Karpas-422 (cell line): ENCODE measurements around the gene LMO7. TPM values are rescaled to one million over a fixed set of nuclear protein-coding genes. Genes with fewer than 3 reads are reported as not detected.

ENCODE experiments used
- DNase-seq: peaks from one replicate; pipeline ENCODE4 v3.0.0-alpha.2; 2015
- H2AFZ ChIP-seq: fragments of 200-600 bp; sonication (generic); 2 replicates; pipeline ENCODE4 v1.6.1; 2014; ENCODE audit warnings: antibody characterized with exemption, low read length, mixed read lengths
- H3K27ac ChIP-seq: fragments of 200-600 bp; sonication (generic); 2 replicates; pipeline ENCODE4 v1.5.1; 2014; ENCODE audit warnings: mild to moderate bottlenecking, low read length, moderate library complexity
- H3K27me3 ChIP-seq: fragments of 200-600 bp; sonication (generic); 2 replicates; pipeline ENCODE4 v1.6.1; 2014; ENCODE audit warnings: low read length, mixed read lengths
- H3K36me3 ChIP-seq: fragments of 200-600 bp; sonication (generic); 2 replicates; pipeline ENCODE4 v1.6.1; 2014; ENCODE audit warnings: low read length, mixed read lengths; ENCODE audit not compliant: insufficient read depth
- H3K4me1 ChIP-seq: fragments of 200-600 bp; sonication (generic); 2 replicates; pipeline ENCODE4 v1.6.1; 2014; ENCODE audit warnings: mild to moderate bottlenecking, low read length, mixed read lengths
- H3K4me2 ChIP-seq: fragments of 200-600 bp; sonication (generic); 2 replicates; pipeline ENCODE4 v1.6.1; 2014; ENCODE audit warnings: low read length, low read depth, mild to moderate bottlenecking; ENCODE audit not compliant: poor library complexity, severe bottlenecking
- H3K4me3 ChIP-seq: fragments of 200-600 bp; sonication (generic); 2 replicates; pipeline ENCODE4 v1.5.1; 2014; ENCODE audit warnings: mild to moderate bottlenecking, antibody characterized with exemption, low read length, mixed read lengths
- H3K79me2 ChIP-seq: fragments of 200-600 bp; sonication (generic); 2 replicates; pipeline ENCODE4 v1.6.1; 2014; ENCODE audit warnings: mild to moderate bottlenecking, low read length, mixed read lengths
- H3K9ac ChIP-seq: fragments of 200-600 bp; sonication (generic); 2 replicates; pipeline ENCODE4 v1.6.0; 2014; ENCODE audit warnings: low read length
- H3K9me2 ChIP-seq: fragments of 200-600 bp; sonication (generic), shearing (Covaris generic); replicated peaks from 2 replicates; pipeline ENCODE4 v1.6.0; 2014; ENCODE audit warnings: mild to moderate bottlenecking, low read length, moderate library complexity; ENCODE audit not compliant: insufficient read depth
- H3K9me3 ChIP-seq: fragments of 300-700, 200-600 bp; sonication (generic); 2 replicates; pipeline ENCODE4 v1.6.1; 2014; ENCODE audit warnings: low read length, mixed read lengths
- H4K20me1 ChIP-seq: fragments of 200-600 bp; sonication (generic); 2 replicates; pipeline ENCODE4 v1.6.1; 2014; ENCODE audit warnings: mild to moderate bottlenecking, antibody characterized with exemption, low read length, low read depth; ENCODE audit not compliant: insufficient read depth
- total RNA-seq: library from RNA; depleted of rRNA; stranded (reverse); fragments of >200 nt; shearing (Covaris generic); gene quantifications from 2 replicates; pipeline ENCODE4 v1.2.3, GENCODE V29; 2014; ENCODE audit warnings: low replicate concordance

The LMO7 gene
- total RNA-seq, 1 experiment from 2014 or later = 40.0 TPM

DNA sequence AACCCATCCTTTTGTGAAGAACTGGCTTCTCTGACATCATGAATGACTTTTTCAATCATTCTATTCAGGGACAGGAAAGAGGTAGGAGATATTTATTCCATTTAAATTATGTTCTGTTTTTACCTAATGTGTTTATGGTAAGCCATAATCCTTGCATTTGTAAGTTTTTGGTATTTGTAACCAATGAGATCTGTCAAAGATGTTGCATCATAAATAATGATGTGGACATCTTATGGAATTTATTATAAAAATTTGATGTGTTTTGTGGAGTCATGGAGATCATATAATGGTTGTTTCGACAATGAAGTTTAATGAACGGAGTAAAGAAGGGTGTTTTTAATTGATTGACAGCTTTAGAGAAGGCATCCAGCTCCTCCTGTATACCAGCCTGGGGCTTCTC is 67.6 kb downstream of the LMO7 start:
- Histone ChIP-seq H3K9me3 (no peaks in the 10 kb centered on the region), H3K9ac (no peak overlapping the region), H3K9me2 (no peaks in the 10 kb centered on the region), H4K20me1 (no peaks in the 10 kb centered on the region), H3K79me2 (no peaks in the 10 kb centered on the region), H3K4me2 (no peak overlapping the region), H3K27me3 (no peaks in the 10 kb centered on the region), H3K27ac (no peak overlapping the region), H3K4me1 (no peaks in the 10 kb centered on the region), H3K4me3 (no peak overlapping the region), H3K36me3 (no peaks in the 10 kb centered on the region), H2AFZ (no peak overlapping the region)
- no peak for DNase-seq

DNA sequence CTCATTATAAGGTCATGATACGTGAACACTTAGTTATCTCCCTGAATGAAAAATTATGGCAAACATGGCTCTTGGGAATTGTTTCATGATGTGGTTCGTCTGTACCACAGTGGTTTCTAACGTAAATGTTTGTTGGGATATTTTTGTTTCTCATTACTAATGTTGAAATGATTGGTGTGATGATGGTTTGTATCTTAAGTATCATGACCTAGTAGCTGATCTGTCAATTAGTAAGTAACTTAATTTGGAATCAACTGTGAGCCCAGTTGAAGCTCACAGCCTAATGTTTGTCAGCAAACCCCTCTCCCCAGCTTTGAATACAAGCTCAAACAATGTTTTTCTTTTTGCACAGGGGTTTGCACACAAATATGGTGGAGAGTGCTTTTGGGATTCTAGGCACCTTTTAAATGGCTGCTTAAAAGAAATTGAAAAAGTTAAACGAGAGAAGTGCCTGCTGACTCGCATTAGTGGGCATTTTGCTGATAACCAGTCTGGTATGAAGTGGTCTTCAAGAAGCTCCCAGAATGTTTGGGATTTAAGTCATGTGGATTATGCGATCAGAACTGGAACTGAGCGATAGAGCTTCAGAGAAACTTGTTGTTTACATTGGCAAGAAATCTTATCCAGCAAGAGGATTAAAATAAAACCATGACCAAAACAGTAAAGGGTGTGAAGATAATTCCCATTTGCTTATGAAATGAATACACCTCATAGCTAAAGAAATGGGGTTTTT is 68.2 kb downstream of the LMO7 start:
- no peak overlapping the region for H3K4me3 ChIP-seq
- no peak overlapping the region for H2AFZ ChIP-seq
- H3K79me2 ChIP-seq = no peaks in the 10 kb centered on the region
- no peak overlapping the region for H3K27ac ChIP-seq
- no peak for DNase-seq
- no peaks in the 10 kb centered on the region for H3K36me3 ChIP-seq
- no peaks in the 10 kb centered on the region for H3K9me3 ChIP-seq
- H3K27me3 ChIP-seq = no peaks in the 10 kb centered on the region
- H3K9ac ChIP-seq = no peak overlapping the region
- H3K4me2 ChIP-seq = no peak overlapping the region
- no peaks in the 10 kb centered on the region for H3K4me1 ChIP-seq
- no peaks in the 10 kb centered on the region for H3K9me2 ChIP-seq
- H4K20me1 ChIP-seq = no peaks in the 10 kb centered on the region

DNA sequence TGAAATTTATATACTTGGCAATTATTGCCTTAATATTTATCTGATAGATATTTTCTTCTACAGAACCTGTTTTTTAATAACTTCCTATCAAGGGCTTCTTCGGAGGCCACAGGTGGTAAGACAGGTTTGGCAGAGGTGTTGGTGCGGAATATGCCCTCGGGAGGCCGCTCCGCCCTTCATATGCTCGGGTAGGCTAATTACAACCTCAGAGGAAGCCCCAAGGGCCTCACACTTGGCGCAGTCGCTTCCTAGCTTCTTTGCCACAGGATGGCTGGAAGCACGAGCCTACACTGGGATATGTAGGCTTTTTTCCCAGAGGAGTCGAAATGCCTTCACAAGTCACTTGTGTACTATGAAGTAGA is 68.8 kb downstream of the LMO7 start:
- Histone ChIP-seq H3K27me3 (no peaks in the 10 kb centered on the region), H2AFZ (no peak overlapping the region), H4K20me1 (no peaks in the 10 kb centered on the region), H3K4me1 (no peaks in the 10 kb centered on the region), H3K27ac (no peak overlapping the region), H3K4me2 (no peak overlapping the region), H3K9me2 (no peaks in the 10 kb centered on the region), H3K79me2 (no peaks in the 10 kb centered on the region), H3K9ac (no peak overlapping the region), H3K4me3 (no peak overlapping the region), H3K36me3 (no peaks in the 10 kb centered on the region), H3K9me3 (no peaks in the 10 kb centered on the region)
- DNase-seq = no peak

DNA sequence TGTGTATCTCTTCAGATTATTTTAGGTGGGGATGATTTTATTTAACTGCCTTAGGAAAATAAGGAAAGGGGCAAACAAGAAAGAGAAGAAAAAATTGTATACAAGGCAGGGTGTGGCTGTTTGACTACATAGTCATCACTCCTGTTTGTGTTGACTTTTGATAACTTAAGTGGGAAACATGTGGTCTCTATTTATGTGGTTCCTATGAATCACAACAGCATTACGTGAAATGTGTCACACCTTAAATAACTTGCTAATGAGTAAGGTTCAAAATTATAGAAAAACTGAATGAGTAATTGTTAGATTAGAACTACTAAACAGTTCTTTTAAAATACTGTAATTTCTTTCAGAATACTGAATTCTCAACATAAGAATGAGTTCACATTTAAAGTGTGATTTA is 69.3 kb downstream of the LMO7 start:
- DNase-seq = no peak
- Histone ChIP-seq H3K36me3 (no peaks in the 10 kb centered on the region), H3K27ac (no peak overlapping the region), H3K9me3 (no peaks in the 10 kb centered on the region), H3K4me3 (no peak overlapping the region), H3K79me2 (no peaks in the 10 kb centered on the region), H3K4me1 (no peaks in the 10 kb centered on the region), H3K27me3 (no peaks in the 10 kb centered on the region), H2AFZ (no peak overlapping the region), H3K9me2 (no peaks in the 10 kb centered on the region), H3K9ac (no peak overlapping the region), H3K4me2 (no peak overlapping the region), H4K20me1 (no peaks in the 10 kb centered on the region)

DNA sequence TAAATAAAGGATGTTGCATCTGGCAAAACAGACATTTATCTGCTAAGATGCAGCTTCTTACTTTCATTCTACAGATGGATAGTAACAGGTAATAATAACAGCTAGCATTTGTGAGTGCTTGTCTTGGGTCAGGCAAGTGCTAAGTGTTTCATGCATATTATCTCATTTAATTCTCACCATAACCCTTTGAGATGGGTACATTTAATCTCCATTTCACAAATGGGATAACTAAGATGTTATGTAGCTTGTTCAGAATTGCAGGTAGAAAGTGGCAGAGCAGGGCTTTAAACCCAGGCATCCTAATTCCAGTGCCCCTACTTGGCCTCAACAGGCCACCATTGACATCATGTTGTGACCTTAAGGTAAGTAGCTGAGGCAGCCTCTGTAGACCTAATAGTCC is 69.8 kb downstream of the LMO7 start:
- Histone ChIP-seq H3K4me1 (no peaks in the 10 kb centered on the region), H3K79me2 (no peaks in the 10 kb centered on the region), H3K4me2 (no peak overlapping the region), H3K9me2 (no peaks in the 10 kb centered on the region), H3K36me3 (no peaks in the 10 kb centered on the region), H3K9ac (no peak overlapping the region), H3K9me3 (no peaks in the 10 kb centered on the region), H4K20me1 (no peaks in the 10 kb centered on the region), H3K27ac (no peak overlapping the region), H3K4me3 (no peak overlapping the region), H3K27me3 (no peaks in the 10 kb centered on the region), H2AFZ (no peak overlapping the region)
- DNase-seq = no peak

DNA sequence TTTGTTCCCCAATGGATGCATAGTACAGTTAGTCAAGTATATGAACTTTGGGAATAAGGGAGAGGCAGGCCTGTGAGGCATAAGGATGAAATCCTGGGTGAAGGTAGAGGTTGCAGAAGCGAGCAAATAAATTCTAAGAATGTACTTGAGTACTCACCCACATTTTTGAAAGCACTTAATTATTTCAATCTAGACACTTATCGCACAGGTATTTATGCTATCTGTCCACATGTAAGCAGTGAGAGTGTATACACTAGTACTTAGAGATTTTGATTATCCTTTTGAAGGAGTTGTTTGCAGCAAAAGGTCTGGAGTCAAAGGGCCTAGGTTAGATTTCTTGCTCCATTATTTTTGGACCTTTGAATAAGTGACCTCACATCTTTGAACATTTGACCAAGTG is 77.7 kb downstream of the LMO7 start:
- H3K4me1 ChIP-seq = no peaks in the 10 kb centered on the region
- no peaks in the 10 kb centered on the region for H3K36me3 ChIP-seq
- H3K27me3 ChIP-seq = no peaks in the 10 kb centered on the region
- DNase-seq = no peak
- H3K4me2 ChIP-seq = no peak overlapping the region
- H3K4me3 ChIP-seq = no peak overlapping the region
- H3K9ac ChIP-seq = no peak overlapping the region
- no peaks in the 10 kb centered on the region for H3K9me2 ChIP-seq
- H3K9me3 ChIP-seq = no peaks in the 10 kb centered on the region
- H3K79me2 ChIP-seq = no peaks in the 10 kb centered on the region
- H3K27ac ChIP-seq = no peak overlapping the region
- H2AFZ ChIP-seq = no peak overlapping the region
- no peaks in the 10 kb centered on the region for H4K20me1 ChIP-seq

DNA sequence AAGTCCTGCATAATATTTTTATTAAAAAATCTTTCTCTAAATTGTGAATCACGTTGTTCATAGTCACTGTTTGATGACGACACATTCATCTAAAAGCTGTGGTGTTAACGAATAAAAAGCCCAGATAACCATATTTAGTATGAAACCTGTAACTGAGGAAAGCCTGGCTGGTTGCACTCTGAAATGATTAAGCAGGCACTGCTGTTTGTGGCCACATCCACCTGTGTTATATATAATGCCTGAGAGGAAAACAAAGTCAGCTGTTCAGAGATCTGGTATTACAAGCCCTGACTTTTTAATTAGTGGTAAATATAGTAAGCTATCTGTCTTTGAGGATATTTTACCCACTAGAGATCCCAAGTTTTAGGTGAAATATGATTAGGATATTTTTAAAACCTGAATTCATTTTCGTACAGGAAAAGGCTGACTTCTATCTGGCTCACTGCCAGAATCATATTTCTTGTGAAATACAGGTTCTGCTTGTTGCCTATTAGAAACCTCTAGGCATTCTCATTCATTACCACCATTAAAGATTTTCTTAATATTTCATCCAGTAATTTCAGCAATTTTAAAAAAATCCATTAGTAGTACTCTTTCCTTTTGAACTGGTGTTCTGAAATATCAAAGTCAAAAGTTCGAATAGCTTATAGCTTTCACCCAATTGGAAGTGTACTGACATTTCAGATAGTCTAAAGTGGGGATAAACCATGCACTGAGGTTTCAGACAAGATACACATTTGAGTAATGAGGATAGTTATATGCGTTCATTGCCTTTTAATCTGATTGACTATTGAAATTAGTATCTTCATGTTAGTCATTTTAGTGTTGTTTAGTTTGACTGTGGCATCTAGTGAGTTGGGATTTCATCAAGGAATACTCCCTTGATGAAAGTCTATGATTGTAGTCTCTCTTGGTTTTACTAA is 79.7 kb downstream of the LMO7 start:
- Histone ChIP-seq H3K9me3 (no peaks in the 10 kb centered on the region), H3K27me3 (no peaks in the 10 kb centered on the region), H3K36me3 (no peaks in the 10 kb centered on the region), H2AFZ (no peak overlapping the region), H3K9me2 (no peaks in the 10 kb centered on the region), H3K4me3 (no peak overlapping the region), H3K4me2 (no peak overlapping the region), H4K20me1 (no peaks in the 10 kb centered on the region), H3K9ac (no peak overlapping the region), H3K4me1 (no peaks in the 10 kb centered on the region), H3K79me2 (no peaks in the 10 kb centered on the region), H3K27ac (no peak overlapping the region)
- DNase-seq = no peak

DNA sequence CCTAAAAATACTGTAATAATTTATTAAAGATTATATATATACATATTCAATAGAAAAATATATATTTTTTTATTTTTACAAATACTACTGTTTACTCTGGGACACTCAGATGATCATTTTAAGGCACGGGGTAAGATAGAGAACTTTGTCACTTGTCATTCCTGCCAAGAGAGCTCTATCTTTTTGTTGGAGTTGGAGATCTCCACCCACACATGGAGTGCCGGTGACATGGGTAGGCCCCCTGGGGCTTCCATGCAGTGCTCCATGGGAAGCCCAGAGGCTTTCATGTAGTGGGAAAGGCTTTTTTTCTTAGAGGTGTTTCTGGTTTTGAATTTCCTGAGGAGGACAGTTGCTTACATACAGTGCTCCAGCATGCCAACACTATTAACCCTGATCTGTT is 81.4 kb downstream of the LMO7 start:
- Histone ChIP-seq H3K4me1 (no peaks in the 10 kb centered on the region), H4K20me1 (no peaks in the 10 kb centered on the region), H3K9me2 (no peaks in the 10 kb centered on the region), H3K79me2 (no peaks in the 10 kb centered on the region), H3K9ac (no peak overlapping the region), H3K27me3 (no peaks in the 10 kb centered on the region), H3K27ac (no peak overlapping the region), H3K4me3 (no peak overlapping the region), H3K4me2 (no peak overlapping the region), H3K9me3 (no peaks in the 10 kb centered on the region), H3K36me3 (no peaks in the 10 kb centered on the region), H2AFZ (no peak overlapping the region)
- no peak for DNase-seq
